ENCODE data around the gene EME1.

Gene EME1

DNA sequence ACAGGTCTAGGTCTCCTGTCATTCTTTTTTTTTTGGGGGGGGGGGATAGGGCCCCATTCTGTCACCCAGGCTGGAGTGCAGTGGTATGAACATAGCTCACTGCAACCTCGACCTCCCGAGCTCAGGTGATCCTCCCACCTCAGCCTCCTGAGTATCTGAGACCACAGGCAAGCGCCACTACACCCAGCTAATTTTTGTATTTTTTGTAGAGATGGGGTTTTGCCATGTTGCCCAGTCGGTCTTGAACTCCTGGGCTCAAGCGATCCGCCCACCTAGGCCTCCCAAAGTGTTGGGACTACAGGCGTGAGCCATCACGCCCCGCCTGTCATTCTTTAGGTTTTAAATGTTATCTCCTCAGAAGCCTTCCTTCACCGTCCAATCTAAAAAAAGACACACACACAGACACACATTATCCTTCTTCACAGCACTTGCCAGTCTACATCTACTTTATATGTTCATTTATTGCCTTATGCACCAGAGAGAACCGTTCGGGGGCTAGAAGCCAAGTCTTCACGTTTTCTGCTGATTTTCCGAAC lies 739 bp upstream of the EME1 start:
- TF ChIP-seq PAX5 (IDR thresholded peaks at IDR 0.05; ENCODE audit: insufficient read depth, low read length, severe bottlenecking) (no peak), TAF1 (IDR thresholded peaks at IDR 0.05; ENCODE audit: low read depth, low read length) (no peak), SPI1 (IDR thresholded peaks at IDR 0.05; ENCODE audit: low read depth, low read length) (no peak), POLR2A (IDR thresholded peaks at IDR 0.05; ENCODE audit: low read depth, low read length) (no peak), POLR2AphosphoS5 (IDR thresholded peaks at IDR 0.05; ENCODE audit: low read depth, low read length) (no peak), POU2F2 (IDR thresholded peaks at IDR 0.05; ENCODE audit: low read depth, low read length) (no peak)
- DNase-seq (ENCODE audit: insufficient read length, low spot score) (no peak), FAIRE-seq (no peak)

DNA sequence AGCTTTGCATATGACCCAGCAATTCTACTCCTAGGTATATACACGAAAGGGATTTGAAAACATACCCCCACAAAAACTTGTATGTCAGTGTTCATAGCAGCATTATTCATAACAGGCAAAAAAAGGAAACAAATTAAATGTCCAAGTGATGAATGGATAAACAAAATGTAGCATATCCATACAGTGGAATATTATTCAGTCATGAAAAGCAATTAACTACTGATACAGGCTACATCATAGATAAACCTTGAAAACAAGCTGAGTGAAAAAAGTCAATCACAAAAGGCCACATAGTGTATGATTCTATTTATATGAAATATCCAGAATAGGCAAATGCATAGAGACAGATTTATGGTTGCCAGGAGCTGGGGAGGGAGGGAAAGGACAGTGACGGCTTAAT lies 676 bp downstream of the EME1 start:
- FAIRE-seq (peak; percentile 16), DNase-seq (ENCODE audit: insufficient read length, low spot score) (no peak)
- no peak for TF ChIP-seq POLR2AphosphoS5 (IDR thresholded peaks at IDR 0.05; ENCODE audit: low read depth, low read length)

DNA sequence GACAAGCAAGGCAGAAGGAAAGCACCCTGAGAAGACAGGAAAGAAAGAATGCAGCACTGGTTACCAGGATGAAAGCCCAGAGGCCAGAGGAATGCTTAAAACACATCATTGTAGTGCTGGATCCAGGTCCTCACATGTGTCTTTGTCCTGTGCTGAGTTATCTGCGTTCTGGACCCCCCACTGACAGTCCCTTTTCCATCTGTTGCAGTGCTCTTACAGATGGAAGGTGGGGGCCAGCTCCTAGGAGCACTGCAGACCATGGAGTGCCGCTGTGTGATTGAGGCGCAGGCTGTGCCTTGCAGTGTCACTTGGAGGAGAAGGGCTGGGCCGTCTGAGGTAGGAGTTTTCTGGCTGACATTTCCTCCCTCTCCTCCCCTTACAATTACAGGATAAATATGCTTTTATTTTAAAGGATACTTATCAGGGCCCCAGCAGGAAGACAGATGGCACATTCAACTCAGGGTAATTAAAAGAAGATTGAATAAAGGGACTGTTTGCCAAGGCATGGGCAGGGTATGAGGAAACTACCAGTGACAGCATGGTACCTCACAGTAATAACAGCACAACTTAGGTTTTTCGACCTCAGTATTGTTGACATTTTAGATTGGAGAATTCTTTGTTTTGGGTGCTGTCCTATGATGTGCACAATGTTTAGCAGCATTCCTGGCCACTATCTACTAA lies 3.0 kb downstream of the EME1 start:
- FAIRE-seq = no peak
- no peak for TF ChIP-seq SPI1 (IDR thresholded peaks at IDR 0.05; ENCODE audit: low read depth, low read length)
- TF ChIP-seq TAF1 (IDR thresholded peaks at IDR 0.05; ENCODE audit: low read depth, low read length) = no peak
- TF ChIP-seq POLR2AphosphoS5 (IDR thresholded peaks at IDR 0.05; ENCODE audit: low read depth, low read length) = no peak
- no peak for TF ChIP-seq POU2F2 (IDR thresholded peaks at IDR 0.05; ENCODE audit: low read depth, low read length)
- TF ChIP-seq PAX5 (IDR thresholded peaks at IDR 0.05; ENCODE audit: insufficient read depth, low read length, severe bottlenecking) = no peak
- TF ChIP-seq POLR2A (IDR thresholded peaks at IDR 0.05; ENCODE audit: low read depth, low read length) = no peak
- no peak for DNase-seq (ENCODE audit: insufficient read length, low spot score)

DNA sequence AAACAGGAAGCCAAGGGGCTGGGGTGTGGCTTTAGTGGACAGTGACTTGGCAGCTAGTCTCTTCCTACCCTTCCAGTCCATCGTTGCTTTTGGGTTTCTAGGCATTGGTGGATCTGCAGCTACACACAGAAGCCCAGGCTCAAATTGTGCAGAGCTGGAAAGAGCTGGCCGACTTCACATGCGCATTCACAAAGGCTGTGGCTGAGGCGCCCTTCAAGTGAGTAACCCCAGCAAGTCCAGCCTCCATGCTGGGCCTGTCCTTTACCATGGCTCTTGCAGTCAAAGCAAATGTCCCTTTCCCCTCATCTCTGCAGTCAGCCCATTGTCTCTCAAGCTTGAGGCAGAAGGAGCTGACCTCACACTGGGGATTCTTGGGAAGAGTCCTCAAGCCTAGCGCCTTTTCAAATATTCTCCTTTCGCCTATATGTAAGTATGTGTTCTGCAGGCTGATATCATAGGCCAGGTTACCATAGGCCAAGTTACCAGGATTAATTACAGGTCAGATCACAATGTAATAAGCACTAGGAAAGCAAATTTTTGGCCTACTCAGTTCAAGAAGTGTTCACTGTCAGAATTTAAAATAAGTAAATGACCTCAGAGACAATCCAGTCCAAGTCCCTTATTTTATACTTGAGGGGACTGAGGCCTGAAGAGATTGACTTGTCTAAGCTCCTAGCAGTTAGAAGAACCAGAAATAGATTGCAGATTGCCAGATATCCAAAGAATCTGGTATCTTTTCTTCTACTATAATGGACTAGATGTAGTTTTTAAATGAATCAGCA lies 6.5 kb downstream of the EME1 start:
- FAIRE-seq (no peak), DNase-seq (ENCODE audit: insufficient read length, low spot score) (no peak)
- TF ChIP-seq POU2F2 (IDR thresholded peaks at IDR 0.05; ENCODE audit: low read depth, low read length) = no peak
- no peak for TF ChIP-seq PAX5 (IDR thresholded peaks at IDR 0.05; ENCODE audit: insufficient read depth, low read length, severe bottlenecking)
- no peak for TF ChIP-seq TAF1 (IDR thresholded peaks at IDR 0.05; ENCODE audit: low read depth, low read length)
- no peak for TF ChIP-seq SPI1 (IDR thresholded peaks at IDR 0.05; ENCODE audit: low read depth, low read length)

DNA sequence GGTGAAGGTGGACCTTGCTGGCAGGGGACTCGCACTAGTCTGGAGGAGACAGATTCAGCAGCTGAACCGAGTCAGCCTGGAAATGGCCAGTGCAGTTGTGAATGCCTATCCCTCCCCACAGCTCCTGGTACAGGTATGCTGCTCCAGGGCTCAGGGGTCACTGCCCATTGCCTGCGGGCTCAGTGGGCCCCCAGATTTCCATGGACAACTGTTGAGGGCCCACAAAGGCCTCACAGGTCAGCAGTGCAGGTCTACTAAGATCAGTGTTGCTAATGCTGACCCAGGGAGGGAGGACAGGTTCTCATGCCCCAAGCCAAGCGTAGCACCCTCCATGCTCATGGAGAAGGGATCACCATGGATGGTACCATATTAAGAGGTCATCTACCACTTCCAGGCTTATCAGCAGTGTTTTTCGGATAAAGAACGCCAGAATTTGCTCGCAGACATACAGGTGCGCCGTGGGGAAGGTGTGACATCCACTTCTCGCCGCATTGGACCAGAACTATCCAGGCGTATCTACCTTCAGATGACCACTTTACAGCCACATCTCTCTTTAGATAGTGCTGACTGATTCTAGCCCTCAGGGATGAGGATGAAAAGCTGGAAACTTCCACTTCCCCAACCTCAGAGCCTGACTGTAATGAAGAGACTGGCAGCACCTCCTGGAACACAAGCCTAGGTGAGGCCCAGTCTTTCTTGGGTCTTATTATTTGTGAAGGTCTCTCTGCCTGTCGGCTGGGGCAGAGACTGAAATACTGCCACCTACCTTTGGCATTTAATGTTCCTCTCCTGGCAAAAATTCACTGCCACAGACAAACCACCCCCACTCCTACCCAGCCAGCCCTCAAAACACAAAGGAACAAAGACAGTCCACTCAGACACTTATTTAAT lies 7.6 kb downstream of the EME1 start:
- peak; percentile 34 for TF ChIP-seq POLR2A (IDR thresholded peaks at IDR 0.05; ENCODE audit: low read depth, low read length)
- 0 out of 2 replicates have a peak, but pooled peaks have one; percentile 7 for TF ChIP-seq POU2F2 (IDR thresholded peaks at IDR 0.05; ENCODE audit: low read depth, low read length)
- no peak for TF ChIP-seq PAX5 (IDR thresholded peaks at IDR 0.05; ENCODE audit: insufficient read depth, low read length, severe bottlenecking)
- TF ChIP-seq SPI1 (IDR thresholded peaks at IDR 0.05; ENCODE audit: low read depth, low read length) = no peak
- no peak for TF ChIP-seq TAF1 (IDR thresholded peaks at IDR 0.05; ENCODE audit: low read depth, low read length)
- peak; percentile 78 for TF ChIP-seq POLR2AphosphoS5 (IDR thresholded peaks at IDR 0.05; ENCODE audit: low read depth, low read length)
- no peak for DNase-seq (ENCODE audit: insufficient read length, low spot score)
- no peak for FAIRE-seq

DNA sequence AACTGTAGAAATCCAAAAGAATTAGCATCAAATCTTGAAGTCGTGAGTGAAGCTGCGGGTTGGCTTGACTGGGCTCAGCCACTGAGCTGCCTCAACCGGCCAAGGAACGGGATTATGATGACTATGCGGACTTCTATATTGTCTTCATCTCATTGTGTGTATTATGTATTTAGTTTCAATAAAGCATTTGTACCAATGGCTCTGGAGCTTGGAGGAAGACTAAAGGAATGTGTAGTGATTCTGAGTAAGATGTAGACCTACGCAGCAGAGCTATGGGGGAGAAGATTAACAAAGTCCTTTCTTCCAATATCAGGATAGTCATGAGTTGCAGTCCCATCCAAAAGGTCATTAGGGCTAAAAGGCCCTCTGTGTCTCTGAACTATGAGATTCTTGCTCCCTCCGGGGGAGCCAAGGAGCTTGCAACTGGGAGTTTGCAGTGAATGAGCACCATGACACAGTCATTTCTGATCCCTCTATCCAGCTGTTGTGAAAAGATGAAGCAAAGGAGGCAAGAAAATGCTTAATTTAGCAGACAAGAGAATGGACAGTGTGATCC lies 8.3 kb downstream of the EME1 start:
- DNase-seq (ENCODE audit: insufficient read length, low spot score) (no peak), FAIRE-seq (no peak)
- TF ChIP-seq PAX5 (IDR thresholded peaks at IDR 0.05; ENCODE audit: insufficient read depth, low read length, severe bottlenecking) = no peak
- TF ChIP-seq TAF1 (IDR thresholded peaks at IDR 0.05; ENCODE audit: low read depth, low read length) = no peak
- TF ChIP-seq SPI1 (IDR thresholded peaks at IDR 0.05; ENCODE audit: low read depth, low read length) = no peak
- TF ChIP-seq POLR2AphosphoS5 (IDR thresholded peaks at IDR 0.05; ENCODE audit: low read depth, low read length) = no peak
- no peak for TF ChIP-seq POU2F2 (IDR thresholded peaks at IDR 0.05; ENCODE audit: low read depth, low read length)
- TF ChIP-seq POLR2A (IDR thresholded peaks at IDR 0.05; ENCODE audit: low read depth, low read length) = no peak

DNA sequence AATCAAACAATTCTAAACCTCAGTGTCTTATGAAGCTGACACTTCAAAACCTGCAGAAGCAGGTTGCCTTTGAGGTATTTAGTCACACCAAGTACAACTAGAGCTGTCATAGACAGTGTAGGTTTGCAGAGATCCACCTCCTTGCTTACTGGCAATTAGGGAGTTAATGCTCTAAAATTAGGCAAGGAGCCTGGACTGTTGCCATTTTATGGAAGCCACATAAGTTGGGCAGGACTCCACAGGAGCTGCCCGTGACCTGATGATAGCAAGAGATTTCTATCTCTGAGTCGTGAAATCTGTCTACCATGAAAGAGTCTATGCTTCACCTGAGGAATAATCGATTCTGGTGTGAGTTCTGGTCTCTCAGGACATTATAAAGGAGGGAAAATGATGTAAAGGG lies 8.9 kb downstream of the EME1 start:
- FAIRE-seq (no peak), DNase-seq (ENCODE audit: insufficient read length, low spot score) (no peak)
- TF ChIP-seq POLR2A (IDR thresholded peaks at IDR 0.05; ENCODE audit: low read depth, low read length) (no peak), TAF1 (IDR thresholded peaks at IDR 0.05; ENCODE audit: low read depth, low read length) (no peak), SPI1 (IDR thresholded peaks at IDR 0.05; ENCODE audit: low read depth, low read length) (no peak), POU2F2 (IDR thresholded peaks at IDR 0.05; ENCODE audit: low read depth, low read length) (no peak), POLR2AphosphoS5 (IDR thresholded peaks at IDR 0.05; ENCODE audit: low read depth, low read length) (no peak), PAX5 (IDR thresholded peaks at IDR 0.05; ENCODE audit: insufficient read depth, low read length, severe bottlenecking) (no peak)

DNA sequence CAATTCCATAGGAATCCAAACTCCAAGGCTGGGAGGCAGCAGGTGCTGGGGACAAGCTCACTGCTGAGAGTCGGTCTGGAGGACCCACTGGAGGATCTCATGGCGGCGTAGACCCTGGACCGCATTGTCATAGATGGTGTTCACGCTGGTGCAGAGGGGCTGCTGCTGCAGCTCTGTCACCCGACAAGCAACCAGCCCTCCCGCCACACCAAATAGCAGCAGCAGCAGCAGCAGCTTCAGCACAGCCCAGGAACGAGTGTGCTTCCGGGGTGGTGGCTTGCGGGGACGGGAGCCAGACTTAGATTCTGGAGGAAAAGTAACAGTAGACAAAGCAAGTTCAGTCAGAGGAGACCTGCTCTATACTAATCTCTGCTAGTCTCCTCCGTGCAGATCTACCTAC lies 9.9 kb downstream of the EME1 start:
- DNase-seq (ENCODE audit: insufficient read length, low spot score) = no peak
- FAIRE-seq = no peak
- TF ChIP-seq POU2F2 (IDR thresholded peaks at IDR 0.05; ENCODE audit: low read depth, low read length) = no peak
- TF ChIP-seq POLR2AphosphoS5 (IDR thresholded peaks at IDR 0.05; ENCODE audit: low read depth, low read length) = no peak
- TF ChIP-seq PAX5 (IDR thresholded peaks at IDR 0.05; ENCODE audit: insufficient read depth, low read length, severe bottlenecking) = no peak
- TF ChIP-seq TAF1 (IDR thresholded peaks at IDR 0.05; ENCODE audit: low read depth, low read length) = no peak
- TF ChIP-seq SPI1 (IDR thresholded peaks at IDR 0.05; ENCODE audit: low read depth, low read length) = no peak
- TF ChIP-seq POLR2A (IDR thresholded peaks at IDR 0.05; ENCODE audit: low read depth, low read length) = no peak

DNA sequence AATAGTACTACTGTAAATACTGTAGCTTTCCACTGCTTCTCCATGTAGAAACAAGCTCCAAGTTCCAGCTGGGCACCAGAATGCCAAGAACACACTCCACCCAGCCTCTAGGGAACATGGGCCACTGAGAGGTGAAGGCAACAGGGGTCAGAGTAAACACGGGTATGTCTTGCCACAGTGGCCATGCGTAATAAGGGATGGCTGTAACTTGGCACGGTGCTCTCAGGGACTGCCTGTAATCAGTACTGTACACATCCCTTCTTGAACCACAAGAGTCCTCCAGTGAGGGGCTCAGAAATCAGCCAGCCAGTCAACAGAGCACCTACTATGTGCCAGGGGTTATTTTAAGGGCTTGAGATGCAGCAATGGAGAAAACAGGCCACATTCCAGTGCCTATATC lies 13.5 kb downstream of the EME1 start:
- TF ChIP-seq POLR2A (IDR thresholded peaks at IDR 0.05; ENCODE audit: low read depth, low read length) = no peak
- TF ChIP-seq TAF1 (IDR thresholded peaks at IDR 0.05; ENCODE audit: low read depth, low read length) = no peak
- no peak for TF ChIP-seq POU2F2 (IDR thresholded peaks at IDR 0.05; ENCODE audit: low read depth, low read length)
- TF ChIP-seq POLR2AphosphoS5 (IDR thresholded peaks at IDR 0.05; ENCODE audit: low read depth, low read length) = no peak
- TF ChIP-seq PAX5 (IDR thresholded peaks at IDR 0.05; ENCODE audit: insufficient read depth, low read length, severe bottlenecking) = no peak
- no peak for TF ChIP-seq SPI1 (IDR thresholded peaks at IDR 0.05; ENCODE audit: low read depth, low read length)
- no peak for FAIRE-seq
- no peak for DNase-seq (ENCODE audit: insufficient read length, low spot score)
